Measurements from ENCODE around the gene ACP4. TPM values are rescaled to one million over a fixed set of nuclear protein-coding genes. Genes with fewer than 3 reads are reported as not detected.
A peak's percentile ranks its signal among the peaks of the same experiment; 100 is the strongest.

Gene ACP4
- total and polyA plus RNA-seq, 2 of the 13 experiments (the other 11 are each of a cell fraction or from before 2014, with no cell fraction given), result 0.08 TPM; not detected in 1

- in situ Hi-C loops (cut with HindIII; ENCODE audit: extremely low pct_ligation_motif_present, low pct_unique_long_range_greater_than_20kb) (no loop called here), intact Hi-C loops (cut with micrococcal nuclease; ENCODE audit: unreplicated experiment) (no loop called here)
- peaks cover 17% of the 10 kb centered on the region for H3K4me1 ChIP-seq (ENCODE audit: insufficient read depth, low read length)
- peak; percentile 33 for ATAC-seq
- no peaks in the 10 kb centered on the region for H3K36me3 ChIP-seq (replicated peaks in 1 of 2; ENCODE audit: control insufficient read depth in 1 of 2, insufficient read depth in 2 of 2, low read length in 2 of 2)
- CTCF ChIA-PET (ENCODE audit: low intra/inter-chr PET ratio, low total read pairs), result no interaction called here
- H3K27me3 ChIP-seq (ENCODE audit: control insufficient read depth in 1 of 2, insufficient read depth in 2 of 2, low read length in 2 of 2), result peaks cover 0 to 30% of the 10 kb centered on the region in 2 experiments; a peak in 2 of 5 replicates
- 29% methylated on average over 19 of the region's 19 CpGs for WGBS (ENCODE audit: low lambda C conversion rate)
- H3K4me2 ChIP-seq (ENCODE audit: low read depth, low read length), result peak overlapping the region; percentile 77
- no peak overlapping the region for H3K27ac ChIP-seq (ENCODE audit: extremely low read length, insufficient read depth, low read length)
- no peaks in the 10 kb centered on the region for H4K20me1 ChIP-seq (ENCODE audit: insufficient read depth, low read length)
- no peaks in the 10 kb centered on the region for H3K79me2 ChIP-seq (ENCODE audit: insufficient read depth, low read length)
- no peak overlapping the region for H2AFZ ChIP-seq (ENCODE audit: low read length)
- no TSS peak for BruUV-seq (replicated peaks)
- TF ChIP-seq KLF13 (CRISPR knock-in tag; IDR thresholded peaks at IDR 0.05), result no peak
- TF ChIP-seq KAT7 (CRISPR knock-in tag; IDR thresholded peaks at IDR 0.05; ENCODE audit: borderline replicate concordance), result no peak
- no peak for TF ChIP-seq ZNF672 (CRISPR knock-in tag; IDR thresholded peaks at IDR 0.05)
- TF ChIP-seq ZFP91 (CRISPR knock-in tag; IDR thresholded peaks at IDR 0.05; ENCODE audit: borderline replicate concordance), result peak; percentile 8; the same call in 1 of the 2 replicates
- TF ChIP-seq ZNF589 (CRISPR knock-in tag; conservative IDR thresholded peaks at IDR 0.05), result 0 out of 2 replicates have a peak, but pooled peaks have one; percentile 22
- no peaks in the 10 kb centered on the region for H3K9me3 ChIP-seq (ENCODE audit: low read length)
- peak overlapping the region in 2 of 3 experiments; percentile 47 to 80; a peak in 4 of 6 replicates for H3K4me3 ChIP-seq (replicated peaks in 1 of 3; ENCODE audit: insufficient read depth in 1 of 3, low read depth in 2 of 3, low read length in 3 of 3)
- H3K9ac ChIP-seq (ENCODE audit: insufficient read depth, low read depth, low read length), result peak overlapping the region; percentile 47; the same call in 1 of the 2 replicates
- no peak for DNase-seq (ENCODE audit: low spot score)
- FAIRE-seq, result no peak
- POLR2A ChIA-PET, result interaction anchor here (0.8 kb wide), 1 partner anchor 32 kb away, joined by 3 read pairs; no protein-coding TSS in a partner anchor
Measured at GRCh38 chr19:50836543-50837195, 46.5 kb downstream of the ACP4 start.

GRCh38 chr19:50837300-50837699 lies 47.1 kb downstream of the ACP4 start:
- ChIA-PET POLR2A (interaction anchor here (0.8 kb wide), 1 partner anchor 32 kb away, joined by 3 read pairs; no protein-coding TSS in a partner anchor), CTCF (ENCODE audit: low intra/inter-chr PET ratio, low total read pairs) (no interaction called here)
- H3K9ac ChIP-seq (ENCODE audit: insufficient read depth, low read depth, low read length), result no peak overlapping the region
- intact Hi-C loops (cut with micrococcal nuclease; ENCODE audit: unreplicated experiment), result no loop called here
- FAIRE-seq (no peak), DNase-seq (ENCODE audit: low spot score) (no peak), ATAC-seq (no peak)
- H3K4me1 ChIP-seq (ENCODE audit: insufficient read depth, low read length), result peaks cover 17% of the 10 kb centered on the region
- TF ChIP-seq MAFF (IDR thresholded peaks at IDR 0.05; ENCODE audit: low read depth, low read length) (no peak), ZNF768 (CRISPR knock-in tag; IDR thresholded peaks at IDR 0.05) (peak; percentile 89)
- 49% methylated on average over 9 of the region's 10 CpGs for WGBS (ENCODE audit: low lambda C conversion rate)
- in situ Hi-C loops (cut with HindIII; ENCODE audit: extremely low pct_ligation_motif_present, low pct_unique_long_range_greater_than_20kb), result no loop called here
- no TSS peak for BruUV-seq (replicated peaks)
- H3K36me3 ChIP-seq (replicated peaks in 1 of 2; ENCODE audit: control insufficient read depth in 1 of 2, insufficient read depth in 2 of 2, low read length in 2 of 2), result no peaks in the 10 kb centered on the region
- H2AFZ ChIP-seq (ENCODE audit: low read length), result no peak overlapping the region
- H3K4me2 ChIP-seq (ENCODE audit: low read depth, low read length), result no peak overlapping the region
- H3K4me3 ChIP-seq (replicated peaks in 1 of 3; ENCODE audit: insufficient read depth in 1 of 3, low read depth in 2 of 3, low read length in 3 of 3), result no peak overlapping the region
- no peaks in the 10 kb centered on the region for H4K20me1 ChIP-seq (ENCODE audit: insufficient read depth, low read length)
- no peaks in the 10 kb centered on the region for H3K9me3 ChIP-seq (ENCODE audit: low read length)
- H3K27ac ChIP-seq (ENCODE audit: extremely low read length, insufficient read depth, low read length), result no peak overlapping the region
- H3K27me3 ChIP-seq (ENCODE audit: control insufficient read depth in 1 of 2, insufficient read depth in 2 of 2, low read length in 2 of 2), result peaks cover 0 to 34% of the 10 kb centered on the region in 2 experiments; a peak in 2 of 5 replicates
- no peaks in the 10 kb centered on the region for H3K79me2 ChIP-seq (ENCODE audit: insufficient read depth, low read length)

Data from HepG2 (cell line).